GM21717 (cell line): ENCODE measurements around the gene GRM7.
A peak's percentile ranks its signal among the peaks of the same experiment; 100 is the strongest.

ENCODE experiments used
- ATAC-seq: cut with Tn5 transposase; IDR thresholded peaks from one replicate; pipeline ENCODE4 v1.9.1; 2021; ENCODE audit warnings: mild to moderate bottlenecking, moderate library complexity; ENCODE audit not compliant: unreplicated experiment

GRM7 gene

DNA sequence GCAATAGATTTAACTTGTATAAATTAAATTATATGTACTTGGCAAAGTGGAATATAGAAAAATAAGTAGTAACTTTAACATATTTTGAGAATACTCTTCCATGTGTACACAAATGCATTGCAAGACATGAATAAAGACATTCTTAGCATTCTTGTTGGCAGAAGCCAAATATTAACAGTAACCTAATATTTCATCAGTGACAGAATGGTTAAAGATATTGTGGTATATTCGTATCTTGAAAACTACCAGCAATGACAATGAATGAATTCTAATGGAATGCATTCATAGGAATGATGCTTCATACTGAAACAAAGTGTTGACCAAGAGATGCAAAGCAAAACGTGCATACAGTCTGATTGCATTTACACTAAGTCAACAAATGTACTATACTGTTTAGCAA is 524.7 kb downstream of the GRM7 start:
- ATAC-seq, result no peak

DNA sequence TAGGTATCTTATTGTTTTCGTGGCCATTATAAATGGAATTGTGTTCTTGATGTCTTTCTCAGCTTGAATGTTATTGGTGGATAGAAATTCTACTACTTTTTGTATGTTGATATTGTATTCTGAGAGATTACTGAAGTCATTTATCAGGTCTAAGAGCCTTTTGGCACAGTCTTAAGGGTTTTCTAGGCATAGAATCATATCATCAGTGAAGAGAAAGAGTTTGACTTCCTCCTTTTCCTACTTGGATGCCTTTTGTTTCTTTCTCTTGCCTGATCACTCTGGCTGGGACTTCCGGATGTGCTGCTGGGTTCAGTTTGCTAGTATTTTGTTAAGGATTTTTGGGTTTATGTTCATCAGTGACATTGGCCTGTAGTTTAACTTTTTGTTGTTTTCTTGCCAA is 527.1 kb downstream of the GRM7 start:
- no peak for ATAC-seq

- no peak for ATAC-seq
Measured at GRCh38 chr3:7392206-7392605, 531.3 kb downstream of the GRM7 start.

- ATAC-seq, result peak; percentile 70
Measured at GRCh38 chr3:7393944-7394605, 533.2 kb downstream of the GRM7 start.

DNA sequence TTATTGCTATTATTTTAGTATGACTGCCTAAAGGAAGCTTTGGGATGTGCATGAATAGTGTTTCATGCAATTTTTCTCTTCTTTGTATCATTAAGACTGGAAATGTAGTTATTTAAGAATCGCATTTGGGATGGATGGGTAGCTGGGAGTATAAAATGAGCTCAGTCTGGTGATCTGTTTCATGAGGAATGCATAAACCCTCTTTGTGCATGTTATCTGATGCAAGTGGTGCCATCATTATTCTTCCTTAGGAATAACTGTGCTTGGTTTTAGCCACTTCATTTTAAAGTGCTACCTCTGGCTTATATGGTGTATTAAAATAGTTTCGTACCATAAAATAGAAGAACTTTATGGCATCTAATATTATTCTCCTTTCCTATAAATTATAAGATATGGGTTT is 535.6 kb downstream of the GRM7 start:
- ATAC-seq, result no peak

- no peak for ATAC-seq
Measured at GRCh38 chr3:7397097-7397496, 536.2 kb downstream of the GRM7 start.

DNA sequence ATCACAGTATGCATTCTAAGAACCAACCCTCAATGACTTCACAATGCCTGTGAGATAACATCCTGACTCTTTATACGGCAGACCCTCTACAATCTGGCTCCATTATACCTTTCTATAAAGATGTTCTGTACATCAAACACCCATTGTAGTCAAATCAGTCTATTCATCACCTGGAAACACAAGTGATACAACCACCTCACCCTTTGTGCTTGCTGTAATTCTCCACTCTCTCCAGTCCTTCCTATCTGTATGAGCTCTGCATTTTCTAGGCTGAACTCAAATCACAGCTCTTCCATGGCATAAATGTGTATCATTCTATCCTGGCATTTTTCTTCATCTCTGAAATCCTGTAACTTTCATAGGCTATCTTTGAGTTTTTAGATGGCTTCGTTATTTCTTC is 539.4 kb downstream of the GRM7 start:
- no peak for ATAC-seq

- no peak for ATAC-seq
Measured at GRCh38 chr3:7401418-7401817, 540.5 kb downstream of the GRM7 start.

- no peak for ATAC-seq
Measured at GRCh38 chr3:7407107-7407506, 546.2 kb downstream of the GRM7 start.

DNA sequence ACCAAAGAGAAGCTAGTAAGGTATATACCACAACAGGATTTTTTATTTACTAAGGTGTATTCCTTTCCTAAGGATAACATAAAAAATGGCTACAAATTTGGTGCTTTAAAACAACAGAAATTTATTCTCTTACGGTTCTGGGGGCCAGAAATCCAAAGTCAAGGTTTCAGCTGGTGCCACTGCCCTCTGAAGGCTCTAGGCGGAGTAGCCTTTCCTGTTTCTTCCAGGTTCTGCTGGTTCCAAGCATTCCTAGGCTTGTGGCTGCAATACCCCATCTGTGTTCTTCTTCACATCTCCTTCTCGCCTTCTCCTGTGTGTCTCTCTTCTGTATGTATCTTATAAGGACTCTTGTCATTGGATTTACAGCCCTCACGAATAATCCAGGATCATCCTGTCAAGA is 549.9 kb downstream of the GRM7 start:
- no peak for ATAC-seq

DNA sequence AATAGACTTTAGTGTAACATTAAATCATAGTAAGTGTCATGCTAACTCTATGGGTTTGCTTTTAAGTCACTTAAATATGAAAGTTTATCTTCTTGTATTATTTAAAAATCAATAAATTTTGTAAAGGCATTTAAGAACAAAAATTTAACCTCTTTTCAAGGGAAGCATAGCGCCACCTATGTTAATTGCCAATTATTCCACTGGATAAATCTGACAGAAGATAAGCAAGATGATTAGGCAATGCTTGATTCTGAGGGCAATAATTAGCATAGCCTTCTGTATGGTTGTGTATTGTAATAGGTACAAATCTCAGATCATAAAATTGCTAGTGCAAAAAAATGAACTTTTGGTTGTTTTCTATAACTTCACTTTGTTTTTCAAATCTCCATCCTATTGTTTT is 560.1 kb downstream of the GRM7 start:
- no peak for ATAC-seq

DNA sequence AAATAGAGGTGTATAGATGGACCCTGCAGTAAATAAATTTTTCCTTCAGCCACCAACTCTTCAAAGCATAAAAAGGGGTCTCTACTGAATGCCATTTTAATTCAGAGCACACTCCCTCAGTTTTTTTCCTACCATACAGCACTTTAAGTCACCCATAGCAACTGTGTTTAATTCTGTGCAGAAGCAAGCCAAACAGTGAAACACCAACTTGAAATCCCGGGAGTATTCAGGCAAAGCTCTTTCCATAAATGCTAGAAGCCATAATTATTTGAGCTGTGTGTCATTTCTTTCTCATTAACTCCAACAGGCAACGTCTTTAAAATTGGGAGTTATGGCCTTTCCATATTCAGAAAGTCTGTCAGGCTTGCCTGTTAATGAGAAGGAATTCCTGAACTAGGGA is 562.1 kb downstream of the GRM7 start:
- ATAC-seq, result no peak

- no peak for ATAC-seq
Measured at GRCh38 chr3:7423995-7424394, 563.1 kb downstream of the GRM7 start.

DNA sequence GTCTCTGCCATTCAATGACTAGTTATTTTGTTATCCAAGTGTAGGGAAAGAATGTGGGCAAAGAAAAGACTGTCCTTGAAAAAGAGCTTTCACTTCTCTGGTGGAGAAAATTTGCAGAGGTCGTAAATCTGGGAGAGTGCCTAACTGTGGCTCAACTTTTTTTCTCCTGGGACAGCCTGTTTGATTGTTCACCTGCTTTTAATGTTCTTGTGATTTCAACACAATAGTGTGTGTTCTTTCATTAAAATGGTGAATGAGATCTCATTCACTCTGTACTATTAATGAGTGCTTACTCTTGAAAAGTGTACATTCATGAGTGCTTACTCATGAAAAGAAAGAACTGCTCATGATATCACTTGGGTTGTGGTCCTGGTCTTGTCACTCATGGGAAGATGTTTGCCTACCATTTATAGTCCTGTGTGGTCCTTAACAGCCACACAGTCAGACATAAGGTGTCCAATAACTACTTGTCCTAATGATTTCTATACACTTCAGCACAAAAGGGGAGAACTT is 567.3 kb downstream of the GRM7 start:
- no peak for ATAC-seq

GRCh38 chr3:7432610-7433009 is 571.7 kb downstream of the GRM7 start:
- ATAC-seq, result no peak

GRCh38 chr3:7433073-7433472 is 572.2 kb downstream of the GRM7 start:
- ATAC-seq, result no peak

DNA sequence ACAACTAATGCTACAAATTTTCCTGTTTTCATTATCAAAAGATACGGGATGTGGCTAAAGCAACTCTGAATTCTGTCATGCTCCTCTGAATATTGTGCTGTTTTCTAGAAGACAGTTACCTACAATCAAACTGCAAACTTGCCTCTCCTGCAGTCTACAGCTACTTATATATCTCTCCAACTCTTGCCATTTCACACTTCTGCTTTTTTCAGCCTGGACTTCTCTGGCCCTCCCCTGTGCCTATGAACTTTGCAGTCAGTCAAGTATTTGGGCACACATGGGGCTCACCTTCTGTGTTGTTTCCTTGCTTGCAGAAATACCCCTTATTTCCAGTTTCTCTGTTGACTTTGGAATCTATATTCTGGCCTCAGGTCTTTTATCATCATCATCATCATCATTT is 575.6 kb downstream of the GRM7 start:
- ATAC-seq, result no peak

- no peak for ATAC-seq
Measured at GRCh38 chr3:7437231-7437630, 576.3 kb downstream of the GRM7 start.

DNA sequence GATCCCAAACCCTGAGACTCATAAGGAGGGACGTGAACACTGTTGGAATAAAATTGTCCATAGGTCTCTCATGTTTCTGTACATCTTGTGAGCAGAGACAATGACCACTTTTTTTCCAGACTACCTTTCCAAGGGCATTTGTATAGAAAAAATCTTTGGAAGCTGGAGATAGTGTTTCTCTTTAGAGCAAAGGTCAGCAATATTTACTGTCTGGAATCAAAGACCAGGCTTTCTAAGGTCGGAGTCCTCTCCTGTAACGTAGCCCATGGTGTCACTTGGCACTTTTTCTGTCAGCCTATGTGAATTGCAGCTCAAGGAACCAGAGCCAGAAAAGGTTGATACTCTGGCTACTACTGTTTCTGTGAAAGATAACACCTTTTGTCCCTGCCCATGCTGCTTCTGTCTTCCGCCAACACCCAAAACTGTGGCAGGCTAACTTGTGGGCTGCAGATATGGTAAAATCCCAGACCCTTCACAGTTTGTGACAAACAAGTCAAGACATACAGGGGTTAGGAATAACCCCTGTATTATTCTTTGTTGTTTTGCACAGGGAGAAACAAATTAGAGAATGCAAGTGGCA is 578.3 kb downstream of the GRM7 start:
- no peak for ATAC-seq

GRCh38 chr3:7444886-7445285 is 584.0 kb downstream of the GRM7 start:
- no peak for ATAC-seq

GRCh38 chr3:7445331-7445730 is 584.4 kb downstream of the GRM7 start:
- ATAC-seq, result no peak

GRCh38 chr3:7447197-7447769 is 586.4 kb downstream of the GRM7 start:
- ATAC-seq, result peak; percentile 100

DNA sequence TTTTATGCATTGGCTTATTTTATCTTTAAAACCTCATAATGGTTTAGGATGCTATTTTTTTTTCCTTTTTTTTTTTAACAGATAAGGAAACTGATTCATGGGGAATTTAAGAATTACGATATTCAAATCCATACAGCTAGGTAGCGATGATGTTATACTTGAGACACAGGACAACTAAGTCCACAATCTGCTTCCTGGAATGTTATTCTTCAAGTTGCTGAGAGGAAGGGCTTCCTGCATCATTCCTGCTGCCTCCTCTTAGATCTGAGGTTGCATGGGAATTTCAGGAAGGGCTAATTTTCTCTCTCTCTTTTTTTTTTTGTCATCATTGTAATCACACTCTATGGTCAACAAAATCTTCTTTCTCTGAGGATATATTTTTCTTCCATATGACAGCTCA is 595.5 kb downstream of the GRM7 start:
- ATAC-seq, result no peak
